CD4-positive, alpha-beta T cell treated with Interleukin-17A for 4 hours (primary cell): ENCODE results near the gene EPYC.
"Not testable (repeated sequence)": the region's sequence is repeated elsewhere in the genome, so short reads cannot be mapped to it uniquely, and the experiment has no call there.

Source experiments
- DNase-seq: peaks from one replicate; pipeline ENCODE4 v3.0.0-alpha.2; 2020; ENCODE audit warnings: mixed read lengths

Gene EPYC

GRCh38 chr12:90989686-90990111 is 15.1 kb downstream of the EPYC start:
- DNase-seq, result no peak

GRCh38 chr12:90987520-90987919 is 17.3 kb downstream of the EPYC start:
- DNase-seq, result no peak

DNA sequence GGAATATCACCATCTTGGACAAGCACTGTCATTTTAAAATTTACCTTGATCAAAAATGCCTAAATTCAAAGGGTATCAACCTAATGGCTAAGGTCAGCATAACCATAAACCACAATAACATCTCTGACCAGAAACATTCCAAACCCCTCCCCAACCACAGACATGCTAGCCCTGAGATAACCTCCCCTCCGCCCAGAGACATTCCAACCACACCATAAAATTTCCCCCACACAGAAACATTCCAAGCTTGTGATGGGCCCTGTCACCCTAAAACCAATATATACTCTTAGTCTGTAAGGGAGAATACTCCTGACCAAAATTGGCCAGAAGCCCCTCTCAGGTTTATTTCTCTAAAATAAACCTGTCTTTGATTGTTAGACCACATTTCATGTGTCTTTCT is 17.7 kb downstream of the EPYC start:
- no peak for DNase-seq

DNA sequence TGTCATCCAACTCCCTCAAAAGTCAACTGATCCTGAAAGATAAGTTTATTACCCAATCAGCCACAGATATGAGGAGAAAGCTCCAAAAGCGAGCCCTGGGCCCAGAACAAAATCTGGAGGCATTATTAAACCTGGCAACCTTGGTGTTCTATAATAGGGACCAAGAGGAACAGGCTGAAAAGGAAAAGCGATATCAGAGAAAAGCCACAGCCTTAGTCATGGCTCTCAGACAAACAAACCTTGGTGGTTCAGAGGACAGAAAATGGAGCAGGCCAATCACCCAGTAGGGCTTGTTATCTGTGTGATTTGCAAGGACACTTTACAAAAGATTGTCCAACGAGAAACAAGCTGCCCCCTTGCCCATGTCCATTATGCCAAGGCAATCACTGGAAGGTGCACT is 19.4 kb downstream of the EPYC start:
- DNase-seq, result not testable (repeated sequence)

- no peak for DNase-seq
Measured at GRCh38 chr12:90984114-90984513, 20.7 kb downstream of the EPYC start.

GRCh38 chr12:90982170-90982569 is 22.6 kb downstream of the EPYC start:
- no peak for DNase-seq

DNA sequence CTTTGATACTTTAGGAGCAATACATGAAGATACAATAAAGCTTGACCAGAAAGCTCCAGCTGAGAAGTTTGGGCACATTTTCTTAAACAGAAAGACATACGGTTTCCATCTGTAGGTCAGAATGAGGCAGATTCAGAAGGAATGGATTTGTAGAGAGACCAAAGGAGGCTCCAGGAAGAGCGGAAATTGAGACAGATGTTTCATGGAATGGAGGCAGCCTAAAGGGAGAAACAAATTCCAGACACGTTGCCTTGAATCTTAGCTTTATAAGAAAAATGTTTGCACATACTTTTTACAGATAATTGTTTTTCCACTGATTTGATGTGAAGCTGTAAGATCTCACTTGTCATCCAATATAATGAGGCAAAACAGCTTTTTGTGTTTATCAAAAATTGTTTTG is 24.8 kb downstream of the EPYC start:
- DNase-seq, result no peak

DNA sequence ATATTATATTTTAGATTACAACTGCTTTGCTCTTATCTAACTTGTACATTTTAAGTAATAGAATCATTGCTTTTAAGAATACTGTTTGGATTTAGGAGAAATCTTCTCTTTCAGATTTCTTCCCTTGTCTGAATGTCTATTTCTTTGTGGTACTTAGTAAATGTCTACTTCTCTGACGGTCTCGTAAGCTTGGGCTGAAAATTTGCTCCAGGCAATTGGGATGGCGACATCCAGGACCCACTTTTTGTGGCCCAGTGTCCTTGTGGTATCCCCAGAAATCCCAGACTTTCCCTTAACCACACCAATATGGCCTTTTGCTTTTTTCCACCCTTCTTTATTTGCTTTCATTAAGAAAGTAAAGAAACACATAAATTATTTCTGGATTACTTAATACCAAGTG is 25.8 kb downstream of the EPYC start:
- DNase-seq, result no peak

GRCh38 chr12:90978117-90978770 is 26.5 kb downstream of the EPYC start:
- no peak for DNase-seq

- no peak for DNase-seq
Measured at GRCh38 chr12:90977224-90977623, 27.5 kb downstream of the EPYC start.

DNA sequence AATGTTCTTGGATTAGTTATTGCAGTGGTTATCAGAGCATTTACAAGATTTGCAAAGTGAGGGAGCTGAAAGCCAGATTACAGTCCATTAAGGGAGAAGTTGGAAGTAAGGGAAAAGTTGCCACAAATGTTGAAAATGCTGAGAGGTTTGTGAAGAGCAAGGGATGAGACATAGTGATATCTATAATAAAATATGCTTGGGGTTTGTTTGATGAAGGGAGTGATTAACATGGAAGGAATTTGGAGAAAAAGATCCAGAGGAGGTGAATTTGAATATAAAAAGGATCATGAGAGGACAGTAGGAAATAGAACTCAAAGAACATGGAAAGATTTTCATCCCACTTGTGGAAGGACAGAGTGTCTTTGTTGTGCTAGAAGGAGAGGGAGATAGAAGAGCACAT is 30.5 kb downstream of the EPYC start:
- DNase-seq, result no peak

DNA sequence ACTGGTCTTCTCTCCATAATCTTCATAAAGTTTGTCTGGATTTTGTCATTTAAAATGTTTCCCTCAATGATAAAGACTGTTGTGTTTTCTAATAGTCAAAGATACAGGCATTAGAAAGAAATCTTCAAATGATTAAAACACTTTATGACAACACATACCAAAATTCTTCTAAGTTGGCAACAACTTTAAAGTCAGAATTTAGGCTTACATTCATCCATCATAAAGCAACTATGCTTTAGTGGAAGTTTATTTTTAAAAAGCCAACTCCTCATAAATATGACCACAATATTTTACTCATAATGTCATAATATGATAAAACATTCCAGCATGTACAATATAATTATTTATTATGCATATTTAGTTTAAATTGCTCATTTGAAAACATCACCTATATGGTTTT is 32.5 kb downstream of the EPYC start:
- DNase-seq, result no peak

DNA sequence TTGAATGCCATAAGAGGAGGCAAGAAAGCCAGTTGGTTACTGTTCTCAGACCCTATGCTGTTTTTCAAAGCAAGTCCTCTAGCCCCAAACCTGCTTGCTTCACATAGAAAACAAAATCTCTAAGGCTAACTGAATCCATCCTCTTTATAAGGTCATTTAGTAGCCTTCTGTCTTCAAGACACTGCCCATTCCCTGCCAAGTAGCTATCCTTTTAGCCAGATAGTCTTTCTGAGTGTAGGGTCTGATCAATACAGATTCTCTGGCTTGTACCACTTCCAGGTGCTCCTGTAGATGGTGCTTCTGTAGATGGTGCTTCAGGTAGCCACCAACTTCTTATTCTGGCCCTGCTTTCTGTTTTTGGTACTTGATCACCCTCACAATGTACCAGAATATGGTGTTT is 33.9 kb downstream of the EPYC start:
- no peak for DNase-seq

- DNase-seq, result no peak
Measured at GRCh38 chr12:90970471-90970870, 34.3 kb downstream of the EPYC start.

- DNase-seq, result no peak
Measured at GRCh38 chr12:90969851-90970250, 34.9 kb downstream of the EPYC start.

- DNase-seq, result no peak
Measured at GRCh38 chr12:90969346-90969745, 35.4 kb downstream of the EPYC start.

DNA sequence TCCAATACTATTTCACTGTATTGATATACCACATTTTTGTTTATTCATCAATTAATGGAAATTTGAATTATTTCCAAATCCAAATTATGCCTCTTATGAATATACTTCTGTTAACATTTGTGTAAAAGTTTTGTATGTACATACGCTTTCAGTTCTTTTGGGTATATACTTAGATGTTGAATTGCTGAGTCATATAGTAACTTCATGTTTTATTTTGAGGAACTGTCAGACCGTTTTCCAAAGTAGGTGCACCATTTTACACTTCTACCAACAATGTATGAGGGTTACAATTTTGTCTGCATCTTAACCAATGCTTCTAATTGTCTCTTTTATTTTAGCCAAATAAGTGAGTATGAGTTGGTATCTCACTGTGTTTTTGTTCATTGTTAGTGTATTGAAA is 39.6 kb downstream of the EPYC start:
- no peak for DNase-seq

GRCh38 chr12:90964616-90965015 is 40.2 kb downstream of the EPYC start:
- DNase-seq, result no peak

- no peak for DNase-seq
Measured at GRCh38 chr12:90963946-90964345, 40.8 kb downstream of the EPYC start.

DNA sequence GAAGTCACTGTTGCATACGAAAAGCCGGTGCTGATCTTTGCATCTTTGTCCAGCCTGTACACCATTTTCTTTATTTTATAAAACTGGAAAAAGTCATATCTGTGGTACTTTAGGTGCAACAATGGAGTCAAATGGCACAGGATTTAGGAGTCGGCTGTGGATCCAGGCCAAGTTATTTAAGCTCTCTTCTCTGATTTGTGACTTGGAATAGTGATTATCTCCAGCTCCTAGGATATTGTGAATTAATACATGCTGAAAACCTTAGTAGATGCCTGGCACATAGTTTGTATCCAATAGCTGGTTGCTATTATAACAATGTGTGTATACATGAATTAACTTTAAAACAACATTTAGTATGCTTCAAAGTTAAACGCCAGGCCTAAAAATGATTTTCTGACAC is 43.6 kb downstream of the EPYC start:
- no peak for DNase-seq

- peak; percentile 13 for DNase-seq
Measured at GRCh38 chr12:90959538-90960139, 45.1 kb downstream of the EPYC start.

DNA sequence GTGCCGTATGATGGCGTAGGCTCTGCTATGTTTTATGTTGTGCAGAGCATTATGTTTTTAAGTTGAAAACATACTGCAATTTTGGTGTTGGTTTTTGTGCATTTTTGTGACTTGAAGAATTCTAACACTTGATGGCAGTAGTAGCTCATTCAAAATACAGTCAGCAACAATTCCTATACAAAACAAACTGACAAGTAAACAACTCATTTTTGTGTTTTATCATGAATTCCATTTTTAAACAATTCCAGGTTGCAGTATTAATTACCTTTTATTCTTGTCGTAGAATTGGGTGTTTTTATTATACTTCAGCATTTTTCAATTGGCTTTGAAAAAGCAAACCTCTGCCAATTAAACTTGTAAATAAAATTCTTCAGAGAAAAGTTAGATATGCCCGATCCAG is 45.7 kb downstream of the EPYC start:
- no peak for DNase-seq

DNA sequence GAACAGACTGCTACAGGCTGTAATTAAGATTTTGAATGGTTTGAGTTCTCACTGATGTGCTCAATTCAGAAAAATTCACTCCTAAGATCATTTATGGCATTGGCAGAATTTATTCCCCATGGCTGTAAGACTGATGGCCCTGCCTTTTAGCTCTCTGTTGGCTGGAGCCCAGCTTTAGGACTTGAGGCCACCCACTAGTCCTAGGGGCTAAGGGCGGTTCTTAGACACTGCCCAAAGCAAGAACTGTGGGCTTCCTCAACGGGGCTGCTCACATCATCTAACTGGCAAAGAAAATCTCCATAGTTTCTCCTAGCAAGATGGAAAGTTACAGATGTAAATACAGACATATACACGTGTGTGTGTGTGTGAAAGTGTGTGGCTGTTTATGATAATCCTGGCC is 46.4 kb downstream of the EPYC start:
- DNase-seq, result no peak

- DNase-seq, result no peak
Measured at GRCh38 chr12:90954921-90955320, 49.9 kb downstream of the EPYC start, which contains the start of gene CCER1. Gene CCER1, minus strand, starts transcription at chr12:90955176. Its CDS starts 434 bp downstream, at chr12:90954742.

- no peak for DNase-seq
Measured at GRCh38 chr12:90954428-90954827, 50.3 kb downstream of the EPYC start.
